K562 (cell line): Measurements from ENCODE around the gene PCNX3. TPM values are rescaled to one million over a fixed set of nuclear protein-coding genes. Genes with fewer than 3 reads are reported as not detected.

ENCODE experiments used
- EGR1 ChIP-seq: fragments of 450-650 bp; conservative IDR thresholded peaks from 2 replicates; pipeline ENCODE4 v1.6.1; 2017; ENCODE audit warnings: mild to moderate bottlenecking
- FIP1L1 ChIP-seq: fragments of 200-400 bp; formaldehyde crosslinking; IDR thresholded peaks from 2 replicates; pipeline ENCODE4 v1.6.1; 2018; ENCODE audit warnings: mild to moderate bottlenecking, low read depth, low read length; ENCODE audit not compliant: poor library complexity, severe bottlenecking
- FOXP1 ChIP-seq: sonication (generic); formaldehyde crosslinking; IDR thresholded peaks from 2 replicates; pipeline ENCODE4 v1.8.0; 2022; ENCODE audit warnings: mild to moderate bottlenecking, missing genetic modification reagents
- HLTF ChIP-seq: fragments of 450-650 bp; IDR thresholded peaks from 2 replicates; pipeline ENCODE4 v1.6.1; 2016
- KLF16 ChIP-seq: IDR thresholded peaks from 2 replicates; pipeline ENCODE4 v1.6.1; 2016; ENCODE audit warnings: antibody characterized with exemption
- MAX ChIP-seq: sonication (generic); formaldehyde crosslinking; IDR thresholded peaks from 2 replicates; pipeline ENCODE4 v1.9.0; 2022; ENCODE audit warnings: mild to moderate bottlenecking, missing genetic modification reagents
- SMARCA4 ChIP-seq: fragments of 450-650 bp; IDR thresholded peaks from 2 replicates; pipeline ENCODE4 v1.6.1; 2016
- SRSF1 ChIP-seq: fragments of 200-400 bp; formaldehyde crosslinking; IDR thresholded peaks from 2 replicates; pipeline ENCODE4 v1.6.1; 2017; ENCODE audit warnings: mild to moderate bottlenecking, low read depth, low read length, moderate library complexity
- TFE3 ChIP-seq: fragments of 450-650 bp; formaldehyde crosslinking; IDR thresholded peaks from 2 replicates; pipeline ENCODE4 v1.4.0; 2020; ENCODE audit warnings: mild to moderate bottlenecking, mixed read lengths
- ZBTB33 ChIP-seq: sonication (generic); formaldehyde crosslinking; IDR thresholded peaks from 2 replicates; pipeline ENCODE4 v1.8.1; 2023; ENCODE audit warnings: mild to moderate bottlenecking, missing genetic modification reagents
- polyA plus RNA-seq, 8 experiments: library from polyadenylated mRNA; depleted of rRNA in 4 of 8; stranded (reverse) in 5 of 8; unstranded in 3 of 8; fragments of >200 nt; fragmentation: Nextera tagmentation in 2 of 8; fragmentation: Illumina TruSeq in 1 of 8; extraction: Ambion mirVana in 2 of 8; extraction: Trizol in 1 of 8; gene quantifications; 2 replicates each; pipeline versions ENCODE4 v1.2.1 to v1.2.3, GENCODE V29; 2011 to 2014; ENCODE audit warnings: inconsistent platforms in 1 of 8, missing spikeins in 1 of 8
- total RNA-seq, 7 experiments: library from RNA; depleted of rRNA in 6 of 7; stranded (reverse); fragments of >200 nt in 6 of 7; fragmentation: Illumina TruSeq in 2 of 7; extraction: Trizol in 2 of 7; gene quantifications; 2 replicates each; pipeline versions ENCODE4 v1.2.1 to v1.2.3, GENCODE V29; 2011 to 2021; ENCODE audit warnings: low replicate concordance in 1 of 7

PCNX3 gene
- total and polyA plus RNA-seq, 9 of the 15 experiments (the other 6 are each of a cell fraction or from before 2014, with no cell fraction given), result 0.11 to 47.8 (median 12.8) TPM

GRCh38 chr11:65642014-65642671 is 26.6 kb downstream of the PCNX3 start (continued):
- TF ChIP-seq TFE3 (CRISPR knock-in tag) (no peak), KLF16 (no peak), FIP1L1 (peak; percentile 34), ZBTB33 (CRISPR knock-in tag) (peak; percentile 77; the same call in 1 of the 2 replicates), EGR1 (0 out of 2 replicates have a peak, but pooled peaks have one; percentile 24), MAX (CRISPR knock-in tag) (0 out of 2 replicates have a peak, but pooled peaks have one; percentile 29), SMARCA4 (no peak), FOXP1 (CRISPR knock-in tag) (peak; percentile 37; the same call in 1 of the 2 replicates), HLTF (no peak), SRSF1 (no peak)
